IMR-90 (cell line): ENCODE data around the gene NPPA. TPM values are rescaled to one million over a fixed set of nuclear protein-coding genes. Genes with fewer than 3 reads are reported as not detected.

Source experiments
- ATAC-seq: fragments of 200-7000 bp; cut with Tn5 transposase; 2 replicates; pipeline ENCODE4 v1.9.1; 2020; ENCODE audit warnings: low read depth, mild to moderate bottlenecking, moderate library complexity
- BruUV-seq: library from RNA; stranded (reverse); fragments of 400-500 nt; replicated peaks from 2 replicates; lab custom pipeline; 2021; lab: Mats Ljungman, UMichigan
- CTCF ChIA-PET: fragments of 300-600 bp; formaldehyde crosslinking; extraction: SDS; loops from one replicate; lab custom pipeline; 2021; ENCODE audit warnings: antibody characterized with exemption; lab: Yijun Ruan, JAX
- POLR2A ChIA-PET: fragments of 300-600 bp; sonication (Branson Sonifier 250); formaldehyde crosslinking; loops from one replicate; lab custom pipeline; 2022; ENCODE audit warnings: antibody characterized with exemption; ENCODE audit not compliant: unreplicated experiment; lab: Charles Lee
- DNase-seq: peaks from one replicate; pipeline ENCODE4 v3.0.0; 2013
- H2AFZ ChIP-seq: replicated peaks from 2 replicates; pipeline ENCODE3; 2013; ENCODE audit warnings: low read length, mild to moderate bottlenecking; ENCODE audit not compliant: poor library complexity
- H2AK5ac ChIP-seq: 2 replicates; pipeline ENCODE4 v1.6.1; 2013; ENCODE audit warnings: low read depth, low read length, inconsistent platforms
- H2AK9ac ChIP-seq: replicated peaks from 2 replicates; pipeline ENCODE3; 2013; ENCODE audit warnings: mild to moderate bottlenecking, low read depth, low read length, moderate library complexity; ENCODE audit not compliant: poor library complexity
- H2BK120ac ChIP-seq: 2 replicates; pipeline ENCODE4 v1.6.1; 2013; ENCODE audit warnings: low read depth, low read length, inconsistent platforms
- H2BK15ac ChIP-seq: 3 replicates; pipeline ENCODE4 v1.6.1; 2013; ENCODE audit warnings: low read depth, low read length, inconsistent platforms
- H2BK20ac ChIP-seq: 2 replicates; pipeline ENCODE4 v1.6.1; 2013; ENCODE audit warnings: low read depth, mild to moderate bottlenecking, inconsistent platforms, low read length, moderate library complexity
- H2BK5ac ChIP-seq: 2 replicates; pipeline ENCODE4 v1.6.1; 2013; ENCODE audit warnings: mild to moderate bottlenecking, low read depth, low read length, inconsistent platforms; ENCODE audit not compliant: poor library complexity, severe bottlenecking
- H3K14ac ChIP-seq: replicated peaks from 2 replicates; pipeline ENCODE4 v1.6.1; 2013; ENCODE audit warnings: low read depth, low read length, inconsistent platforms
- H3K18ac ChIP-seq: 2 replicates; pipeline ENCODE4 v1.6.1; 2013; ENCODE audit warnings: low read depth, low read length, control low read depth
- H3K23ac ChIP-seq: 2 replicates; pipeline ENCODE4 v1.6.1; 2013; ENCODE audit warnings: low read depth, low read length, inconsistent platforms
- H3K27ac ChIP-seq: 2 replicates; pipeline ENCODE4 v1.5.1; 2013; ENCODE audit warnings: mild to moderate bottlenecking, control low read depth, low read length; ENCODE audit not compliant: insufficient read depth
- H3K27me3 ChIP-seq: 2 replicates; pipeline ENCODE4 v1.6.1; 2013; ENCODE audit warnings: low read length; ENCODE audit not compliant: control insufficient read depth, insufficient read depth
- H3K36me3 ChIP-seq: 2 replicates; pipeline ENCODE4 v1.6.1; 2013; ENCODE audit warnings: low read length, mixed read lengths; ENCODE audit not compliant: control insufficient read depth, insufficient read depth
- H3K4ac ChIP-seq: 2 replicates; pipeline ENCODE4 v1.6.1; 2013; ENCODE audit warnings: low read depth, low read length, inconsistent platforms
- H3K4me1 ChIP-seq: 2 replicates; pipeline ENCODE4 v1.6.1; 2013; ENCODE audit warnings: low read length, mixed read lengths; ENCODE audit not compliant: control insufficient read depth, insufficient read depth
- H3K4me2 ChIP-seq: 2 replicates; pipeline ENCODE4 v1.6.1; 2013; ENCODE audit warnings: low read depth, mild to moderate bottlenecking, control low read depth, low read length, moderate library complexity
- H3K4me3 ChIP-seq: 2 replicates; pipeline ENCODE4 v1.5.1; 2013; ENCODE audit warnings: low read depth, mild to moderate bottlenecking, control low read depth, low read length, moderate library complexity; ENCODE audit not compliant: insufficient read depth
- H3K56ac ChIP-seq: 2 replicates; pipeline ENCODE4 v1.6.1; 2013; ENCODE audit warnings: low read length, inconsistent platforms; ENCODE audit not compliant: insufficient read depth; ENCODE audit errors: extremely low read depth
- H3K79me1 ChIP-seq, 2 experiments: 2 replicates each; pipeline ENCODE4 v1.6.1; 2013; ENCODE audit warnings: low read length in 2 of 2, inconsistent platforms in 1 of 2, low read depth in 1 of 2
- H3K9ac ChIP-seq: 2 replicates; pipeline ENCODE4 v1.6.1; 2013; ENCODE audit warnings: low read depth, low read length, control low read depth
- H3K9me1 ChIP-seq: 2 replicates; pipeline ENCODE4 v1.6.1; 2013; ENCODE audit warnings: low read length, inconsistent platforms; ENCODE audit not compliant: insufficient read depth
- H3K9me3 ChIP-seq: 2 replicates; pipeline ENCODE4 v1.6.1; 2013; ENCODE audit warnings: low read length; ENCODE audit not compliant: control insufficient read depth, insufficient read depth
- H4K20me1 ChIP-seq: 2 replicates; pipeline ENCODE4 v1.6.1; 2013; ENCODE audit warnings: low read length, inconsistent platforms; ENCODE audit not compliant: insufficient read depth
- H4K5ac ChIP-seq: 2 replicates; pipeline ENCODE4 v1.6.1; 2013; ENCODE audit warnings: mild to moderate bottlenecking, low read depth, low read length, control low read depth
- H4K8ac ChIP-seq, 2 experiments: 2 replicates each; pipeline ENCODE4 v1.6.1; 2013; ENCODE audit warnings: low read depth in 2 of 2, low read length in 2 of 2, control low read depth in 1 of 2, inconsistent platforms in 1 of 2
- H4K91ac ChIP-seq: 2 replicates; pipeline ENCODE4 v1.6.1; 2013; ENCODE audit warnings: low read depth, low read length, inconsistent platforms; ENCODE audit not compliant: insufficient read depth
- BHLHE40 ChIP-seq: fragments of 150-350 bp; IDR thresholded peaks from 2 replicates; pipeline ENCODE4 v1.6.1; 2016; ENCODE audit warnings: mild to moderate bottlenecking, low read depth, low read length
- CEBPB ChIP-seq: IDR thresholded peaks from 2 replicates; pipeline ENCODE4 v1.6.1; 2012; ENCODE audit warnings: low read depth, low read length, improper control_type of control experiment
- CHD1 ChIP-seq: IDR thresholded peaks from 2 replicates; pipeline ENCODE4 v1.6.1; 2012; ENCODE audit warnings: low read depth, low read length, improper control_type of control experiment
- FOS ChIP-seq: fragments of 150-350 bp; IDR thresholded peaks from 2 replicates; pipeline ENCODE4 v1.6.1; 2016; ENCODE audit warnings: low read depth, low read length
- MAFK ChIP-seq: IDR thresholded peaks from 2 replicates; pipeline ENCODE4 v1.6.1; 2012; ENCODE audit warnings: low read depth, low read length, improper control_type of control experiment
- MAZ ChIP-seq: IDR thresholded peaks from 2 replicates; pipeline ENCODE4 v1.6.1; 2012; ENCODE audit warnings: low read depth, mild to moderate bottlenecking, low read length, improper control_type of control experiment, moderate library complexity, borderline replicate concordance
- MXI1 ChIP-seq: IDR thresholded peaks from 2 replicates; pipeline ENCODE4 v1.6.1; 2012; ENCODE audit warnings: low read depth, mild to moderate bottlenecking, low read length, moderate library complexity, borderline replicate concordance
- NFE2L2 ChIP-seq: fragments of 150-350 bp; IDR thresholded peaks from 2 replicates; pipeline ENCODE4 v1.6.1; 2016; ENCODE audit warnings: low read depth, mild to moderate bottlenecking, low read length
- POLR2A ChIP-seq: IDR thresholded peaks from 2 replicates; pipeline ENCODE4 v1.6.1; 2012; ENCODE audit warnings: mild to moderate bottlenecking, low read depth, low read length
- RAD21 ChIP-seq: IDR thresholded peaks from 2 replicates; pipeline ENCODE4 v1.6.1; 2012; ENCODE audit warnings: low read length, improper control_type of control experiment
- RCOR1 ChIP-seq: IDR thresholded peaks from 2 replicates; pipeline ENCODE4 v1.6.1; 2012; ENCODE audit warnings: mild to moderate bottlenecking, low read length, improper control_type of control experiment; ENCODE audit not compliant: insufficient replicate concordance
- RFX5 ChIP-seq: IDR thresholded peaks from 2 replicates; pipeline ENCODE4 v1.8.0; 2012; ENCODE audit warnings: low read depth, mild to moderate bottlenecking, low read length, moderate library complexity
- SMC3 ChIP-seq: fragments of 150-350 bp; IDR thresholded peaks from 2 replicates; pipeline ENCODE4 v1.6.1; 2016; ENCODE audit warnings: low read depth, mild to moderate bottlenecking, antibody characterized with exemption, low read length, moderate library complexity
- USF2 ChIP-seq: fragments of 150-350 bp; IDR thresholded peaks from 2 replicates; pipeline ENCODE4 v1.6.1; 2017; ENCODE audit warnings: mild to moderate bottlenecking, antibody characterized with exemption, low read length, low read depth
- WGBS, 2 experiments: methylation state at CpG; one replicate each; pipeline versions ENCODE4 v1.1.5 to v1.1.7; 2013; ENCODE audit warnings: missing lambda C conversion rate in 2 of 2; ENCODE audit not compliant: insufficient read length in 1 of 2; ENCODE audit errors: extremely low coverage in 2 of 2; 5-methylcytosine and 5-hydroxymethylcytosine counted together
- dilution Hi-C: fragments of 300-500 bp; cut with HindIII; formaldehyde crosslinking; loops from one replicate; pipeline ENCODE4 v1.14.3; 2018; ENCODE audit warnings: low sequenced_read_pairs; ENCODE audit not compliant: unreplicated experiment
- in situ Hi-C: fragments of 300-500 bp; cut with MboI; formaldehyde crosslinking; loops from 3 replicates; pipeline ENCODE4 v1.14.3; 2019; ENCODE audit warnings: low sequenced_read_pairs, inconsistent platforms, mixed read lengths
- intact Hi-C: fragments of 100-400 bp; cut with micrococcal nuclease; formaldehyde crosslinking; loops from 2 replicates; pipeline ENCODE4 v1.10.0; 2022
- polyA plus RNA-seq, 3 experiments: library from polyadenylated mRNA; depleted of rRNA; stranded (reverse); fragments of >200 nt; gene quantifications; 2 replicates each; pipeline ENCODE4 v1.2.3, GENCODE V29; 2012; ENCODE audit warnings: low replicate concordance in 1 of 3
- total RNA-seq: library from RNA; depleted of rRNA; stranded (reverse); fragments of >200 nt; gene quantifications from 2 replicates; pipeline ENCODE4 v1.2.3, GENCODE V29; 2012
- TF ChIP-seq, protein P1 (sequence below): fragments of 150-350 bp; IDR thresholded peaks from 2 replicates; pipeline ENCODE4 v1.6.1; 2016; ENCODE audit warnings: low read depth, mild to moderate bottlenecking, low read length, moderate library complexity, borderline replicate concordance
- TF ChIP-seq, protein P2 (sequence below): conservative IDR thresholded peaks from 2 replicates; pipeline ENCODE4 v1.5.1; 2012; ENCODE audit warnings: mild to moderate bottlenecking, low read depth, low read length, improper control_type of control experiment

Gene NPPA
- total and polyA plus RNA-seq, 2 of the 4 experiments (the other 2 are of a cell fraction), result not detected

GRCh38 chr1:11885916-11886315, 38.3 kb upstream of the NPPA start:
- in situ Hi-C loops, result no loop called here
- Histone ChIP-seq H3K9me1 (no peaks in the 10 kb centered on the region), H3K14ac (no peak overlapping the region), H3K9me3 (no peaks in the 10 kb centered on the region; the same call in 1 of the 2 replicates), H3K27me3 (peaks cover 42% of the 10 kb centered on the region), H3K18ac (no peak overlapping the region), H4K5ac (no peak overlapping the region), H4K8ac (no peak overlapping the region), H3K79me1 (no peaks in the 10 kb centered on the region), H2BK15ac (no peak overlapping the region), H2AFZ (no peak overlapping the region), H3K23ac (no peak overlapping the region), H3K4me2 (no peak overlapping the region), H2BK120ac (no peak overlapping the region), H3K4me1 (no peaks in the 10 kb centered on the region), H2BK20ac (no peak overlapping the region), H3K27ac (no peak overlapping the region), H2BK5ac (no peak overlapping the region), H3K4ac (no peak overlapping the region), H3K56ac (no peak overlapping the region), H2AK5ac (no peak overlapping the region), H3K4me3 (no peak overlapping the region), H4K91ac (no peak overlapping the region), H3K36me3 (no peaks in the 10 kb centered on the region), H2AK9ac (peak overlapping the region; percentile 72), H3K9ac (no peak overlapping the region), H4K20me1 (no peaks in the 10 kb centered on the region)
- no peak for TF ChIP-seq USF2
- TF ChIP-seq RFX5, result no peak
- no peak for TF ChIP-seq BHLHE40
- TF ChIP-seq, protein P1, sequence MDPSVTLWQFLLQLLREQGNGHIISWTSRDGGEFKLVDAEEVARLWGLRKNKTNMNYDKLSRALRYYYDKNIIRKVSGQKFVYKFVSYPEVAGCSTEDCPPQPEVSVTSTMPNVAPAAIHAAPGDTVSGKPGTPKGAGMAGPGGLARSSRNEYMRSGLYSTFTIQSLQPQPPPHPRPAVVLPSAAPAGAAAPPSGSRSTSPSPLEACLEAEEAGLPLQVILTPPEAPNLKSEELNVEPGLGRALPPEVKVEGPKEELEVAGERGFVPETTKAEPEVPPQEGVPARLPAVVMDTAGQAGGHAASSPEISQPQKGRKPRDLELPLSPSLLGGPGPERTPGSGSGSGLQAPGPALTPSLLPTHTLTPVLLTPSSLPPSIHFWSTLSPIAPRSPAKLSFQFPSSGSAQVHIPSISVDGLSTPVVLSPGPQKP, result no peak
- no peak for TF ChIP-seq RAD21
- no peak for TF ChIP-seq RCOR1
- no peak for TF ChIP-seq SMC3
- TF ChIP-seq CEBPB, result no peak
- no peak for TF ChIP-seq POLR2A
- TF ChIP-seq, protein P2, sequence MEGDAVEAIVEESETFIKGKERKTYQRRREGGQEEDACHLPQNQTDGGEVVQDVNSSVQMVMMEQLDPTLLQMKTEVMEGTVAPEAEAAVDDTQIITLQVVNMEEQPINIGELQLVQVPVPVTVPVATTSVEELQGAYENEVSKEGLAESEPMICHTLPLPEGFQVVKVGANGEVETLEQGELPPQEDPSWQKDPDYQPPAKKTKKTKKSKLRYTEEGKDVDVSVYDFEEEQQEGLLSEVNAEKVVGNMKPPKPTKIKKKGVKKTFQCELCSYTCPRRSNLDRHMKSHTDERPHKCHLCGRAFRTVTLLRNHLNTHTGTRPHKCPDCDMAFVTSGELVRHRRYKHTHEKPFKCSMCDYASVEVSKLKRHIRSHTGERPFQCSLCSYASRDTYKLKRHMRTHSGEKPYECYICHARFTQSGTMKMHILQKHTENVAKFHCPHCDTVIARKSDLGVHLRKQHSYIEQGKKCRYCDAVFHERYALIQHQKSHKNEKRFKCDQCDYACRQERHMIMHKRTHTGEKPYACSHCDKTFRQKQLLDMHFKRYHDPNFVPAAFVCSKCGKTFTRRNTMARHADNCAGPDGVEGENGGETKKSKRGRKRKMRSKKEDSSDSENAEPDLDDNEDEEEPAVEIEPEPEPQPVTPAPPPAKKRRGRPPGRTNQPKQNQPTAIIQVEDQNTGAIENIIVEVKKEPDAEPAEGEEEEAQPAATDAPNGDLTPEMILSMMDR, result no peak
- TF ChIP-seq MAFK, result no peak
- TF ChIP-seq MXI1, result no peak
- TF ChIP-seq CHD1, result no peak
- no peak for TF ChIP-seq FOS
- no peak for TF ChIP-seq NFE2L2
- no peak for TF ChIP-seq MAZ
- ATAC-seq (no peak), DNase-seq (no peak)
- 54% methylated on average over 5 of the region's 6 CpGs; no CpG with 5 or more reads in 1 of the 2 experiments for WGBS, 2 experiments
- intact Hi-C loops, result no loop called here
- dilution Hi-C loops, result no loop called here
- no TSS peak for BruUV-seq
- POLR2A ChIA-PET, result interaction anchor here (0.5 kb wide), 1 partner anchor 155 kb away, joined by 3 read pairs; no protein-coding TSS in a partner anchor
- CTCF ChIA-PET, result no interaction called here
